Stimulated activated CD8-positive, alpha-beta memory T cell treated with anti-CD3 and anti-CD28 coated beads, Interleukin-12 subunit alpha, Interleukin-12 subunit beta, amount 100 ng/mL, for 1 hour (primary cell): Measurements from ENCODE around the gene GBA2.

Experiments used
- DNase-seq: peaks from one replicate; pipeline ENCODE4 v3.0.0-alpha.2; 2020; ENCODE audit warnings: low read depth

The GBA2 gene

DNA sequence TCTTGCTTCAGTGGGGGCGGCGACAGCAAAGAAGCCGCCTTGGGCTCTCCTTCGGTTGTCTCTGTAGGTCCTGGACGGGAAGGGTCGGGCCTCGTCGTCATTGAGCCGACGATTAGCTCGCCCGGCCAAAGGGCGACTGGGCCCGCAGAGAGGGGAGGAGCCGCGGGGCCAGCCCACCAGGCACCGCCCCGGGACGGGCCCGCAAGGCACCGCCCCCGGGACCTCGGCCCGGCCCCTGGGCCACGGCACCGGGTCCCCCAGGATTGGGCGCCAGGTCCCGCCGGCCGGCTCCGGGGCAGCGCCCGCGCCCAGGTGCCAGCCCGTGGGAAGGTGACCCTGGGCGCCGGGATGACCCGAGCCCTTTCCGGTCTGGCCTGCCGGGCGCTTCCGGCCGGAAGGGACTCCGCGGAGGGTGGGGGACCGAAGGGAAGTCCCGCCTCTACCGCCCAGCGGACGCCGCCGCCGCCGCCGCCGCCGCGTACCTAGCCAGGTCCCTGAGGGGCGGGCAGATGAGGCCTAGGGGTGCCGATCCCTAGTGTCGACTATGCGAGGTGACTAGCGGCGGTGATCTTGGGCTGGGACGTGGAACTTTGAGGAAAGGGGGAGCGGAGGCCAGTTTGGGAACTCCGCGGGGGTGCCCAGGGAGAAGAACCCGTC is at the start of gene GBA2, which contains the start of gene RGP1:
Gene GBA2 (minus strand): TSS at position 371 of the 657 bp plus-strand sequence. CDS start 524 bp downstream, outside the sequence.
Gene RGP1 (plus strand): TSS at position 430 of the 657 bp plus-strand sequence. CDS start 469 bp downstream, outside the sequence.
- no peak for DNase-seq

DNA sequence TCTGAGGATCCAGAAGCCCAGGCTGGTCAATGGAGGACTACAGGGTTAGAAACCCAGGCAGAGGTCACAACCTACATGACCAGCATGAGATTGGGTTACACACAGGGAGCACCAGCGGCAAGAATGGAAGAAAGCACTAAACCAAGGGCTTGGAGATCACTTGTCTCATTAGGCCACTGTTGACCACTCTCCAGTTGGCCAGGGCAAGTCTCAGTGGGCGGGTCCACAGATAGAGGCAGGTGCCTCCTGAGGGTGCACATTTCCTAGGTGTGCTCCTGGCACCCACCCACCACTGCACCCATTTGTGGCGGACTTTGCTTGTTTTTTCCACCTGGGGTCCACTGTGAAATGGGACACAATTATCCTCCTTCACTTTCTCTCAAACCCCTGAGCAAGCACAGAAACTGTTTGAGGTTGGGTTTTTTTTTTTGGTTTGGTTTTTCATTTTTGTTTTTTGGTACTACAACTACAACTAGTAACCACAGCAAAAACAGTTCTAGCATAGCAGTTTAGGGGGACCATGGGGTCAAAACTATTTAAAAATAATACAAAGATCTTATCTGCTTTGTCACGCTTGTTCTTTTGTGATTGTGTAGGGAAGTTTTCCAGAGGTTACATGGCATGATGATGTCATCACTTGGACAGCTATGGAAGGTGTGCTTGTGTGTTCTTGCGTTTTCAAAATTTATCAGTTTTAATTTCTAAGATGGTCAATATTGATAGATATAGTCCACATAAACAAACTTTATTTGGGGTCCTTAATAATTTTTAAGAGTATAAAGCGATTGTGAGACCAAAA is 48.5 kb upstream of the GBA2 start:
- DNase-seq: no peak

GRCh38 chr9:35795695-35796094 is 46.7 kb upstream of the GBA2 start:
- DNase-seq: no peak

- no peak for DNase-seq
Measured at GRCh38 chr9:35793461-35793860, 44.4 kb upstream of the GBA2 start.

DNA sequence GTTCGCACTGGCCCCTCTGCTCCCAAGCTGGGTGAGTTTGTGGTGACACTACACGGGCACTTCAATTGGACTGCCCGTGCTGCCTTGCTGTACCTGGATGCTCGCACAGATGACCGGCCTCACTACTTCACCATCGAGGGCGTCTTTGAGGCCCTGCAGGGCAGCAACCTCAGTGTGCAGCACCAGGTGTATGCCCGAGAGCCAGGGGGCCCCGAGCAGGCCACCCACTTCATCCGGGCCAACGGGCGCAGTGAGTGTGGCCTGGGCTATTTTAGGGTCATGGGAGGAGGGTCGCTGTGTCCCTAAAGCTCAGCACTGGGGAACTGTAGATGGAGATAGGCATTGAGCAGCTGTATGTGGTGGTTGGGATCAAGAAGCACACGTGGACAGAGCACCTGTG is 43.8 kb upstream of the GBA2 start:
- DNase-seq: no peak

DNA sequence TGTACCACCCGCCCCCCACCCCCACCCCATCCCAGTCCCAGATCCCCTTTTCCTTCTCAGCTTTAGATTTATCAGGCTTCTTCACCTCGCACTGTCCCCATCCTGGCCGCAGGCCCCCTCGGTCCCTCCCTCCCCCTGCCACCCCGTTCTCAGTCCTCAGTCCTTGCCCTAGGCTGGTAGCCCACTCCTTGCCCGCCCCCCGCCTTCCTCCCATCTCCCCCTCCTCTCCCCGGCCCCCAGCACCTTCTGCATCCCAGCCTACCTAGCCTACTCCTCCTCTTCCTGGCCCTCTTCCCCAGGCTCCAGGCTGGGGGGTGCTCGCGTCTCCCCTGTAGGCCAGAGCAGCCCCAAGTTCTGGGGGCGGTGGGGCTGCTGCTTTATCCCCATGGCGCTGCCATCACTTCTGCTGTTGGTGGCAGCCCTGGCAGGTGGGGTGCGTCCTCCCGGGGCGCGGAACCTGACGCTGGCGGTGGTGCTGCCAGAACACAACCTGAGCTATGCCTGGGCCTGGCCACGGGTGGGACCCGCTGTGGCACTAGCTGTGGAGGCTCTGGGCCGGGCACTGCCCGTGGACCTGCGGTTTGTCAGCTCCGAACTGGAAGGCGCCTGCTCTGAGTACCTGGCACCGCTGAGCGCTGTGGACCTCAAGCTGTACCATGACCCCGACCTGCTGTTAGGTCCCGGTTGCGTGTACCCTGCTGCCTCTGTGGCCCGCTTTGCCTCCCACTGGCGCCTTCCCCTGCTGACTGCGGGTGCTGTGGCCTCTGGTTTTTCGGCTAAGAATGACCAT is 43.2 kb upstream of the GBA2 start:
- no peak for DNase-seq

DNA sequence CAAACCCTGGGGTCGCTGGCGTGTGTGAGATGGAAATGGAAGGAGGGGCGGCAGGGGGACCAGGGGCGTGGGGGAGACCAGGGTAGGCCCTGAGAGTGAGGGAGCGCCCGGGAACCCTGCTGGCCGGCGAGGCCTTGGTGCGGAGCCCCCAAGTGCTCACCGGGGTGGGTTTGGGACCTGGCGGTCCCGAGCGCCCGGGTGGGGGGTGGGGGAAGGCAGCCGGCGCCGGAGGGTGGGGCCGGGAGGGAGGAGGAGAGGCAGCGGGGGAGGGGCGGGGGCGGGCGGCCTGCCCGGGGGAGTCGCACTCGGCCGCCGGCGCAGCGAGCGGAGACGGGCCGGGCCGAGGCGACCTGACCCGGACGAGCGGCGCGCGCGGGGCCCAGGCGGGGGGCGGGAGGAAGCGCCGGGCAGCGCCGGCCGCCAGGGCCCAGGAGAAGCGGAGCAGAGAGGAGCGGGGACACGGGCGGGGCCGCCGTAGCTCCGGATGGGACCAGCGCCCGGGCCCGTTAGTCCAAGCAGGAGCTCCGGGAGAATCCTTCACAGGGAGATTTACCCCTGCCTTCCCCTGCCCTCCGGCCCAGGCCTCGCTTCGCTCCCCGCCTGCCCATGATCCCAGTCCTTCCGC is 42.4 kb upstream of the GBA2 start, which contains the start of gene NPR2:
Gene NPR2 (plus strand): TSS at position 295 of the 625 bp plus-strand sequence. CDS start 818 bp downstream, outside the sequence.
- DNase-seq: no peak

DNA sequence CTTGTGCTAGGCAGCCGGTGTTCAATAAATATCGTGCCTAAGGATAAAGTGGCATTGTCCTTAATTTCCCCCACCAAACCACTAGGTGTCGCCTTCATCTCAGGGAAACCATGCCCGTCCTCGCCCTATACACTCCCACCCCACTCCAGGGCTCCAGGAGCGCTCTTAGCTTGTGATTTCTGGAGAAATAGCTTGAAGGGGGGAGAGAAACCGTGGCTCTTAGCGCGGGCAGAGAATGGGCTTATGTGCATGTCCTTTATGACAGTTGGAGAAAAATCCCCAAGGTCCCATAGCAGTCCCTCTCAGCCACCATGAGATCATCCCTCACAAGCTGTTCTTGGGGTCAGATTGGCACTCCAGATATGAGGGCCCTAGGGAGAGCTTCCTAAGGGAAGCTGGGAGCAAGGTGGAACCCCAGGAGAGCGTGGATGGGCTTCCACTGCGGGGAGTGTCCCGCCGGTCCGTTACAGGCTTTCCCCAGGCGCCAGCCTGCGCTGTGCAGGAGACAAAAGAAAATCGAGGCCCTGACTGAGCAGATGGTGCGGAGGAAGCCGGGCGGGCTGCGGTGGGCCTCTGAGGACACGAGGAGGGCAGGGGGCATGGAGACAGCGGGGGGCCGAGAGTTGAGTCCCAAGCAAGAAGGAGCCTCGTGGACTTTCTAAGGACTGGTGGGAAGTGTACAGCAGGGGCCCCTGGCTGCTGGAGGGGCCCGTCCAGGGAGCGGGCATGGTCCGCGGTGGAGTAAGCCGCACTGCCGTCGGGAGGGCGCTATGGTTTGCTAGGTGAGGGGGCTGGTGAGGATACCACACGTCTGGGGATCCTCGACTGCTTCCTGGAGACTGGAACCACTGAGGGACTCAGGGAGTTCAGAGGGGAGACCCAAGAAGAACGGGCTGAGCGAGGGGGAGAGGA is 41.6 kb upstream of the GBA2 start:
- DNase-seq: peak; percentile 42

DNA sequence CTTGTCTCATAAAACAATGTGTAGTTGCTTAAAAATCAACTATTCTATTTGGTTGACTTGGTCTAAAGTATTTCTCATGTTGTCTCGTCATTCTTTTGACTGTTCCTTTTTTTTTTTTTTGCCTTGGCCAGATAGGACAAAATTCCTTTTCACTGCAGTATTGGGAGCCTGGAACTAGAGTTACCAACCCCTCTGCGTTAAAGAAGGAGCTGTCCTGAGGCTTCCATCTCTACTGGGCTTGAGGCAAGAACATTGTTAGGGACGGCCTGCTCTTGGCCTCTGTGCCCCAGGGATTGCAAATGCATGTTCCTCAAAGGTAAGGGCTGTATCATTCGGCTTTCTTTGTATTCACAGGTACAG is 41.0 kb upstream of the GBA2 start:
- no peak for DNase-seq

- DNase-seq: no peak
Measured at GRCh38 chr9:35789541-35789940, 40.5 kb upstream of the GBA2 start.

- no peak for DNase-seq
Measured at GRCh38 chr9:35783418-35783817, 34.4 kb upstream of the GBA2 start.

DNA sequence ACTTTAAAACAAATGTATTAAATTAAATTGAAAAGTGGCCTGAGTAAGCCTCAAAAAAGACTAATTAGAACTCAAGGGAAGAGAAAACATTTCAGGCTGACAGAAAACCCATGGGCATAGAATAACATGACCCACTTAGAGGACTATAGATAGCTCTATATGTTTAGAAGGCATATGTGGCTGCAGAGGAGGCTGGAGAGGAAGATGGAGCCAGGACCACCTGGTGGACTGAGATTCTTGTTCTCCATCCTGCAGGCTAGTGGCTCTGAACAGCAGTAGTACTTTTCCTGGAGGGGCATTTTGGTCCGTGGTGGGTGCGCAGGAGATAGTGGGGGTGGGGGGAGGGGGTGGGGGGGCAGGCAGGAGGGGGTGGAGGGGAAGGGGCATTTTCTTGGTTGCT is 32.0 kb upstream of the GBA2 start:
- DNase-seq: no peak

- DNase-seq: no peak
Measured at GRCh38 chr9:35778496-35778895, 29.5 kb upstream of the GBA2 start.

DNA sequence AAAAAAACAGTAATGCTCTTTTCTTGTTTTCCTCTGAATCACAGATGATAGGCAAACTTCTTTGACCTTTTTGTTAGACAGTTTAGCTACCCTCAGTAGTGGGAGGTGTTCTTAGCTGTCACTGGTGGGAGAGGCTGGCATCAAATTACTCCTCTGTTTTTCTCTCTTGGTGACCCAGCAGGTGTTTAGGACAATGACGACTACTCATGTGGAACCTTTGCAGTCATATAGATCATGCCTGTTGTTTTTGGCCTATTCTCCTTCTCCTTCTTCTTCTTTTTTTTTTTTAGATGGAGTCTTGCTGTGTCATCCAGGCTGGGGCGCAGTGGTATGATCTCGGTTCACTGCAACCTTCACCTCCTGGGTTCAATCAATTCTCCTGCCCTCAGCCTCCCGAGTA is 27.0 kb upstream of the GBA2 start:
- DNase-seq: no peak

- DNase-seq: no peak
Measured at GRCh38 chr9:35774907-35775635, 26.0 kb upstream of the GBA2 start.

GRCh38 chr9:35771943-35772342 is 22.9 kb upstream of the GBA2 start:
- no peak for DNase-seq

- DNase-seq: no peak
Measured at GRCh38 chr9:35771534-35771933, 22.5 kb upstream of the GBA2 start.

GRCh38 chr9:35771075-35771433 is 22.0 kb upstream of the GBA2 start:
- no peak for DNase-seq

GRCh38 chr9:35769763-35770162 is 20.7 kb upstream of the GBA2 start:
- DNase-seq: no peak

DNA sequence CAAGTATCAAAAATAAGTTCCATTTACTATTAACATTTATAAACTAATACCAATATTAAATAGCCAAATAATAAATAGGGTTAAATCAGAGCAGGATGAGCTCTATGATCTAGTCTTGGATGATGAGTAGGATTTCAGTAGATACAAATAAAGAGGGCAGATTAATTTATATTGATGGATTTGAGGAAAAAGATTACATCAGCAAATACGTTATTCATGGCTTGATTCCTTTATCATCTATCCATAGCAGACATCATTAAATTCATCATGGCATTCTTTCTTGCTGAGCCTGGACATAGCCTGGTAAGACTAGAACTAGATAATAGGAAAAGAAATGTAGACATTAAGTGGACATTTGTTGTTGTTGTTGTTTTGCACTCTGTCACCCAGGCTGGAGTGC is 18.4 kb upstream of the GBA2 start:
- DNase-seq: no peak

- no peak for DNase-seq
Measured at GRCh38 chr9:35766997-35767396, 18.0 kb upstream of the GBA2 start.
